MCF 10A (cell line): ENCODE measurements around the gene IVNS1ABP. TPM values are rescaled to one million over a fixed set of nuclear protein-coding genes. Genes with fewer than 3 reads are reported as not detected.

Experiments
- BruUV-seq: library from RNA; stranded (reverse); fragments of 400-500 nt; replicated peaks from 2 replicates; lab custom pipeline; 2021; lab: Mats Ljungman, UMichigan
- CTCF ChIA-PET: fragments of 300-600 bp; sonication (Branson Sonifier 250); formaldehyde crosslinking; extraction: SDS; loops from one replicate; lab custom pipeline; 2021; ENCODE audit warnings: antibody characterized with exemption, inconsistent platforms; lab: Yijun Ruan, JAX
- POLR2A ChIA-PET: fragments of 300-600, 350-650 bp; sonication (Branson Sonifier 250); formaldehyde crosslinking; extraction: SDS; loops from one replicate; lab custom pipeline; 2020; ENCODE audit warnings: antibody characterized with exemption, inconsistent platforms; lab: Yijun Ruan, JAX
- DNase-seq: peaks from one replicate; pipeline ENCODE4 v3.0.0-alpha.2; 2018; ENCODE audit not compliant: unreplicated experiment
- H3K27ac Mint-ChIP-seq: one replicate; pipeline ENCODE4 v1.8.0; 2022; ENCODE audit warnings: mild to moderate bottlenecking, low read depth, mixed read lengths; ENCODE audit not compliant: unreplicated experiment
- H3K27me3 Mint-ChIP-seq: one replicate; pipeline ENCODE4 v1.8.0; 2022; ENCODE audit warnings: mixed read lengths; ENCODE audit not compliant: insufficient read depth, unreplicated experiment
- H3K36me3 Mint-ChIP-seq: one replicate; pipeline ENCODE4 v1.8.0; 2022; ENCODE audit warnings: mild to moderate bottlenecking, moderate library complexity, mixed read lengths; ENCODE audit not compliant: insufficient read depth, unreplicated experiment
- H3K4me1 Mint-ChIP-seq: one replicate; pipeline ENCODE4 v1.8.0; 2022; ENCODE audit warnings: mixed read lengths; ENCODE audit not compliant: insufficient read depth, unreplicated experiment
- H3K4me3 Mint-ChIP-seq: one replicate; pipeline ENCODE4 v1.8.0; 2022; ENCODE audit warnings: mild to moderate bottlenecking, moderate library complexity, mixed read lengths; ENCODE audit not compliant: unreplicated experiment
- H3K9me3 Mint-ChIP-seq: one replicate; pipeline ENCODE4 v1.8.0; 2022; ENCODE audit warnings: mixed read lengths; ENCODE audit not compliant: unreplicated experiment
- CTCF ChIP-seq: fragments of 200-600 bp; IDR thresholded peaks from one replicate; pipeline ENCODE4 v1.8.0; 2022; ENCODE audit warnings: antibody characterized with exemption, mild to moderate bottlenecking; ENCODE audit not compliant: unreplicated experiment
- intact Hi-C: fragments of 100-400 bp; cut with micrococcal nuclease; formaldehyde crosslinking; loops from 2 replicates; pipeline ENCODE4 v1.14.1; 2022
- total RNA-seq: library from RNA; stranded (reverse); gene quantifications from 2 replicates; pipeline ENCODE4 v1.2.3, GENCODE V29; 2022

The IVNS1ABP gene
- total RNA-seq, 1 experiment from 2014 or later = 92.0 TPM

GRCh38 chr1:185334182-185334581, 17.1 kb upstream of the IVNS1ABP start:
- intact Hi-C loops = no loop called here
- CTCF ChIA-PET = no interaction called here
- H3K9me3 Mint-ChIP-seq = no peaks in the 10 kb centered on the region
- H3K36me3 Mint-ChIP-seq = no peaks in the 10 kb centered on the region
- no peak for DNase-seq
- BruUV-seq = no TSS peak
- H3K27me3 Mint-ChIP-seq = no peaks in the 10 kb centered on the region
- H3K4me3 Mint-ChIP-seq = no peak overlapping the region
- TF ChIP-seq CTCF = no peak
- H3K27ac Mint-ChIP-seq = no peak overlapping the region
- no peaks in the 10 kb centered on the region for H3K4me1 Mint-ChIP-seq
- POLR2A ChIA-PET = no interaction called here

- intact Hi-C loops = no loop called here
- no peaks in the 10 kb centered on the region for H3K27me3 Mint-ChIP-seq
- TF ChIP-seq CTCF = no peak
- no peaks in the 10 kb centered on the region for H3K9me3 Mint-ChIP-seq
- H3K4me1 Mint-ChIP-seq = no peaks in the 10 kb centered on the region
- H3K27ac Mint-ChIP-seq = no peak overlapping the region
- no TSS peak for BruUV-seq
- ChIA-PET POLR2A (interaction anchor here (0.8 to 1.7 kb wide), 2 partner anchors 10 to 85 kb away, joined by 3 to 16 read pairs; partner anchors contain the start of gene IVNS1ABP), CTCF (interaction anchor here (1.5 kb wide), 1 partner anchor 324 kb away, joined by 4 read pairs; no protein-coding TSS in a partner anchor)
- no peak overlapping the region for H3K4me3 Mint-ChIP-seq
- H3K36me3 Mint-ChIP-seq = no peaks in the 10 kb centered on the region
- no peak for DNase-seq
These were observed 11.2 kb upstream of the IVNS1ABP start for GRCh38 chr1:185328255-185328654.

GRCh38 chr1:185325413-185325812, 8.4 kb upstream of the IVNS1ABP start:
- H3K4me3 Mint-ChIP-seq = no peak overlapping the region
- H3K27me3 Mint-ChIP-seq = no peaks in the 10 kb centered on the region
- no peaks in the 10 kb centered on the region for H3K36me3 Mint-ChIP-seq
- CTCF ChIA-PET = interaction anchor here (0.6 to 1.3 kb wide), 4 partner anchors 23 to 270 kb away, joined by 3 to 7 read pairs (median 4); no protein-coding TSS in a partner anchor
- H3K9me3 Mint-ChIP-seq = peaks cover 9% of the 10 kb centered on the region
- no peak for TF ChIP-seq CTCF
- H3K4me1 Mint-ChIP-seq = no peaks in the 10 kb centered on the region
- intact Hi-C loops = no loop called here
- DNase-seq = no peak
- no TSS peak for BruUV-seq
- no peak overlapping the region for H3K27ac Mint-ChIP-seq
- POLR2A ChIA-PET = interaction anchor here (0.6 kb wide), 3 partner anchors 12 to 495 kb away, joined by 3 read pairs; no protein-coding TSS in a partner anchor

GRCh38 chr1:185324118-185324517, 7.1 kb upstream of the IVNS1ABP start:
- no peaks in the 10 kb centered on the region for H3K36me3 Mint-ChIP-seq
- POLR2A ChIA-PET = interaction anchor here (0.7 to 0.8 kb wide), 2 partner anchors 28 to 155 kb away, joined by 3 read pairs; no protein-coding TSS in a partner anchor

More at GRCh38 chr1:185324118-185324517, 7.1 kb upstream of the IVNS1ABP start:
- TF ChIP-seq CTCF = no peak
- BruUV-seq = no TSS peak
- CTCF ChIA-PET = interaction anchor here (0.6 to 1.3 kb wide), 10 partner anchors 13 to 936 kb away, joined by 3 to 4 read pairs (median 4); no protein-coding TSS in a partner anchor
- no peak overlapping the region for H3K4me3 Mint-ChIP-seq
- no peaks in the 10 kb centered on the region for H3K4me1 Mint-ChIP-seq
- no peak overlapping the region for H3K27ac Mint-ChIP-seq
- intact Hi-C loops = no loop called here
- H3K9me3 Mint-ChIP-seq = peaks cover 9% of the 10 kb centered on the region
- no peaks in the 10 kb centered on the region for H3K27me3 Mint-ChIP-seq
- no peak for DNase-seq
